GM18951 (cell line): ENCODE measurements around the gene SLC7A5.
"Not testable (repeated sequence)": the region's sequence is repeated elsewhere in the genome, so short reads cannot be mapped to it uniquely, and the experiment has no call there.

ENCODE experiments used
- POLR2A ChIP-seq: IDR thresholded peaks from 4 replicates; pipeline ENCODE4 v1.6.1; 2011; ENCODE audit warnings: mild to moderate bottlenecking; ENCODE audit not compliant: insufficient read length, insufficient read depth; ENCODE audit errors: extremely low read depth
- in situ Hi-C: fragments of 300-500 bp; cut with MboI; formaldehyde crosslinking; loops from one replicate; pipeline ENCODE4 v1.12.0; 2022; ENCODE audit warnings: low sequenced_read_pairs, mixed read lengths, inconsistent platforms; ENCODE audit not compliant: unreplicated experiment

SLC7A5 gene

DNA sequence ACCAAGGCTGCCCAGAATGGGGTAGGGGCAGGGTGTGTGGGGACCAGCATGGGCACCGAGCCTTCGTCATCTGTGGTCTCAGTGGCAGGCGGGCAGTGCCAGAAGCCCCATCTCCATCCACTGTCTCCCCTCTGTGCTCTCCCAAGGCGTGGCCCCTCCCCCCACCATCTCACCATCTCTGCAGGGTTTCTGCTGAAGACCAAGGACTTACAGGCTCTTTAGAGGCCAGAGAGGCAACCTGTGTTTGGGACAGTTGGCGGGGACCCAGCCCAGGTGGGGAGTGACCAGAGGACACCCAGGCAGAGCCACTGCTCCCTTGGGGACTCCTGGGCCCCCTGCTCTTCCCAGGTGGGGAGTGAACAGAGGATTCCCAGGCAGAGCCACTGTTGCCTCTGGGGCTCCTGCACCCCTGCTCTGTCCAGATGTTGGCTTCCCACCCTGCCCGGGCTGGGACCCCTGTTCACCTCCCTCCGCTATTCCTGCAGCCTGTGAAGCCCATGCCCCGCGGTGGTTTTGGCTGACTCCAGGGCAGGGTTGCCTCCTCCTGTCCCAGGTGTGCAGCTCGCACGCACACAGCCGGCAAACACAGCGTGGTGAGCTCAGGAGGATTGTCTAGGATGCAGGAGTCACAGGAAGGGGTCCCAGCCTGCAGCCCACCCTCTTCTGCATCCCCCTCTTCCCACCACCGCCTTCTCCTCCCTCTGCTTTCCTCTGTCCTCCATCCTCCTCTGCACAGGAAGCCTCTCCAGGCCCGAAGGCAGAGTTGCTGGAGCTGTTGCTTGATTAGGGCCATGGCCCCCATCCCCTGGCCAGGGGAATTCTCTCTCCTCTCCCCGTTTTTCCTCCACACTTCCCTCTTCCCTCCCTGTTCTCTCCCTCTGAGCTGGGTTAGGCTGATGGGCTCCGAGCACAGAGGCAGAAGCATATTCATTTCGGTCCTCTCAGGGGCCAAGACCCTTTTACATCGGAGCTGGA is 45.0 kb downstream of the SLC7A5 start:
- in situ Hi-C loops, result no loop called here
- no peak for TF ChIP-seq POLR2A

GRCh38 chr16:87823181-87823929 is 46.0 kb downstream of the SLC7A5 start:
- TF ChIP-seq POLR2A, result no peak
- in situ Hi-C loops, result no loop called here

GRCh38 chr16:87822108-87822970 is 47.0 kb downstream of the SLC7A5 start:
- TF ChIP-seq POLR2A, result no peak
- in situ Hi-C loops, result no loop called here

DNA sequence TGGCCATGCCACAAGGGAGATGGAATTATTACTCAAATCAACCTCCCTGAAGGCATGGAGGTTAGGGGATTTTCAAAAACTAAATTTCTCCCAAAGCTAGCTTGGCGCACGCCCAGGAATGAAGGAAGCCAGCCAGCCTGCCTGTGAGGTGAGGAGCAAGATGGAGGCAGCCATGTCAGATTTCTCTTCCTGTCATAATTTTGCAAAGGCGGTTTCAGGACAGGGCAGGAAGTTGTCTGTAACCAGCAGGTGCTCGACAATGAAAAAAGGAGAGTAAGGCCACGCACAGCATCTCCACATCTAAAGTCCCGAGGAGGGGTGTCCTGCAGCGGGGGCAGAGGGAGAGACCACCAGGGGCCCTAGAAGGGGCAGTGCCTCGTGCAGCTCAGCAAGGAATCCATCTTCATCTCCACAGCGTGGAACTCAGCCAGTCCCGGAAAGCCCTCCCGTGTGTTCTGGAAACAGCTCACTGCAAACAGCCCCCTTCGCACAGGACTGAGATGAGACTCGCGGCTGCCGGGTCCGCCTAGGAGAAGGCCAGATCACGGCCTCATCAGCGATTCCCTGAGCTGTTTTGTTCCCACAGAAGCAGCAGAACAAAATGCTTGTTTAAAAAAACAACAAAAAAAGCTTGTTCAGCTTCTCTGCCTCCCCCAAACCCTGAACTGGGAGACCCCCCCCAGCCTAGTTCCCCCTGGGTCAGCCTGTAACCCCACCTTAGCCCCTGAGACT is 47.8 kb downstream of the SLC7A5 start:
- in situ Hi-C loops, result no loop called here
- TF ChIP-seq POLR2A, result no peak

DNA sequence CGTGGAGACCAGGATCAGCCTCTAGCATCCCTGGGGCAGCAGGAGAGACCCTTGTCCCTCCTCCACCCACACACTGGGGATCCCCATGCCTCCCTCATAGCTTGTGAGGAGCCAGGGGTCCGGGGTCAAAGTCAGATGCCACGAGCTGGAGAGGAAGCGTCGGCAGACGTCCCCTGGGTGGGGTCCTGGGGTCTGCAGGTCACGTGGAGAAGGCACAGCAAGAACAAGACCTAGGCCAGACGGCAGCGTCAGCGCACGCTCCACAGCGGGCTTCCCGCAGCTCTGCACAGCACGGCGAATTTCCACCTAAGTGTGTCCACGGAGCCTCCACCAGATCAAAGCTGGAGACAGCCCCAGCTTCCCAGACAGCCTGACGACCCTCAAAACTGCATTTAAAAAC is 49.3 kb downstream of the SLC7A5 start:
- TF ChIP-seq POLR2A, result no peak
- in situ Hi-C loops, result no loop called here

- TF ChIP-seq POLR2A, result no peak
- in situ Hi-C loops, result no loop called here
Observed at GRCh38 chr16:87819282-87819681, 50.0 kb downstream of the SLC7A5 start.

- TF ChIP-seq POLR2A, result no peak
Observed at GRCh38 chr16:87818533-87819161, 50.7 kb downstream of the SLC7A5 start.

DNA sequence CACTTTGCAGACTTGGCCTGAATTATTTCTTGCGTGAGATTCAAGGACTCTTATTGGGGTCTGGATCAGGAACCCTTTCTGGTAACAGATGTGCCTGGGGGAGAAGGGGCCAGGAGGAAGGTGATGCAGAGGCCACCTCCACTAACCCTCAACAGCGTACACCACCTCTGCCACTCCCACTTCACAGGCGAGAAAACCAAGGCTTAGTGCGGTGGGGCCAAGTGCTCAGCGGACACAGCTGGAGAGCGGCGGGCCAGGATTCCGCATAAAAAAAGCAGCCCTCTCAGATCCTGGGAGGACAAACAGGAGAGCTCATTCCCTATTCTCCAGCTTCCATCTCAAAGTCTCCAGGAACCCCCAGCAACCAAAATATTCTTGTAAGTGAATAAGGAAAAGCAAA is 51.4 kb downstream of the SLC7A5 start:
- in situ Hi-C loops, result no loop called here
- no peak for TF ChIP-seq POLR2A

More at GRCh38 chr16:87818533-87819161, 50.7 kb downstream of the SLC7A5 start:
- in situ Hi-C loops, result no loop called here

DNA sequence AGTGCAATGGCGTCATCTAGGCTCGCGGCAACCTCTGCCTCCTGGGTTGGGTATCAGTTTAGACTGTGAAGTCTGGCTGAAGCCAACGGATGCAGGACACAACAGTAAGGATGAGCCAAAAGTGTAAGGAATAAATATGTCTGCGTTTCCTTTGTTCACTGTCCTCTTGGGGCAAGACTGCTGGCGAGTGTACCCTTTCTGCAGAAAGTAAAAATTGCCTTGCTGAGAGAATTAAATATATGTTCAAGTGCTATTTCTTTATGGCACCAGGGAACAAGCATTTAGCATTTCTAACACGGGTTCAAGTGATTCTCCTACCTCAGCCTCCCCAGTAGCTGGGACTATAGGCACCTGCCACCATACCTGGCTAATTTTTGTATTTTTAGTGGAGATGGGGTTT is 51.9 kb downstream of the SLC7A5 start:
- in situ Hi-C loops, result not testable (repeated sequence)

GRCh38 chr16:87816507-87817100 is 52.7 kb downstream of the SLC7A5 start:
- no peak for TF ChIP-seq POLR2A
- in situ Hi-C loops, result no loop called here

GRCh38 chr16:87815567-87815966 is 53.7 kb downstream of the SLC7A5 start:
- no peak for TF ChIP-seq POLR2A
- in situ Hi-C loops, result no loop called here
